Fibroblast of pulmonary artery (primary cell): ENCODE data around the gene GFM1.
"Not testable (repeated sequence)": the region's sequence is repeated elsewhere in the genome, so short reads cannot be mapped to it uniquely, and the experiment has no call there.

Source experiments
- DNase-seq: peaks from one replicate; pipeline ENCODE4 v3.0.0-alpha.2; 2010; ENCODE audit warnings: low read depth
- H3K4me3 ChIP-seq: replicated peaks from 2 replicates; pipeline ENCODE4 v1.5.1; 2011; ENCODE audit warnings: low read depth, mild to moderate bottlenecking, control low read depth, low read length, moderate library complexity
- TF ChIP-seq, protein P1 (sequence below): IDR thresholded peaks from 2 replicates; pipeline ENCODE4 v1.5.1; 2011; ENCODE audit warnings: mild to moderate bottlenecking, control low read depth, low read length, inconsistent platforms; ENCODE audit errors: missing control alignments

Gene GFM1

GRCh38 chr3:158672215-158673176 is 28.2 kb downstream of the GFM1 start, which contains the start of gene LXN:
Gene LXN, minus strand, starts transcription at chr3:158672648. Its CDS starts 170 bp downstream, at chr3:158672478.
- TF ChIP-seq, protein P1, sequence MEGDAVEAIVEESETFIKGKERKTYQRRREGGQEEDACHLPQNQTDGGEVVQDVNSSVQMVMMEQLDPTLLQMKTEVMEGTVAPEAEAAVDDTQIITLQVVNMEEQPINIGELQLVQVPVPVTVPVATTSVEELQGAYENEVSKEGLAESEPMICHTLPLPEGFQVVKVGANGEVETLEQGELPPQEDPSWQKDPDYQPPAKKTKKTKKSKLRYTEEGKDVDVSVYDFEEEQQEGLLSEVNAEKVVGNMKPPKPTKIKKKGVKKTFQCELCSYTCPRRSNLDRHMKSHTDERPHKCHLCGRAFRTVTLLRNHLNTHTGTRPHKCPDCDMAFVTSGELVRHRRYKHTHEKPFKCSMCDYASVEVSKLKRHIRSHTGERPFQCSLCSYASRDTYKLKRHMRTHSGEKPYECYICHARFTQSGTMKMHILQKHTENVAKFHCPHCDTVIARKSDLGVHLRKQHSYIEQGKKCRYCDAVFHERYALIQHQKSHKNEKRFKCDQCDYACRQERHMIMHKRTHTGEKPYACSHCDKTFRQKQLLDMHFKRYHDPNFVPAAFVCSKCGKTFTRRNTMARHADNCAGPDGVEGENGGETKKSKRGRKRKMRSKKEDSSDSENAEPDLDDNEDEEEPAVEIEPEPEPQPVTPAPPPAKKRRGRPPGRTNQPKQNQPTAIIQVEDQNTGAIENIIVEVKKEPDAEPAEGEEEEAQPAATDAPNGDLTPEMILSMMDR, result peak; percentile 85
- DNase-seq, result peak; percentile 81
- peak within 1 kb of the TSS; percentile 75 for H3K4me3 ChIP-seq

- no peak overlapping the region for H3K4me3 ChIP-seq
- TF ChIP-seq, protein P1, result no peak
Measured at GRCh38 chr3:158678687-158679086, 34.4 kb downstream of the GFM1 start.

DNA sequence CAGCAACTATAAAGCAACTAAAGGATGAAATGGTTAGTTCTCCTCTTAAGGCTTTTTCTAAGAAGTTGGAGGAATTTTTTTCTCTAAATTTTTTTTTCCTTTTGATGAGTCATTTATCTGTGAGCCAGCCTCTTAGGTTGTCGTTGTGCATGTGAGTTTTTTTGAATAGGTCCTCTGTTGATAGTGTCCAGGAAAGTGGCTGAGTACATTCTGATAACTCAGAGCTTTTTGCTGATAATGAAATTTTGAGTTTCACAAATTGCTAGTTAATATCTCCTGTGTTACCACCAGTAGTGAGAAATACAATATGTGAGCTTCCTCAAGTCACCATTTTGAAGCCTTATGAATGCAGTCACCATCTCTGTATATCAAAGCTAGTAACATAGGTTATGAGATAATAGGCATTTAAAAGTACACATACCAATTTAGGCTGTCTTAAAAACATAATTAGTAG is 35.2 kb downstream of the GFM1 start:
- H3K4me3 ChIP-seq, result no peak overlapping the region
- DNase-seq, result peak; percentile 31
- TF ChIP-seq, protein P1, result no peak

More at GRCh38 chr3:158678687-158679086, 34.4 kb downstream of the GFM1 start:
- no peak for DNase-seq

DNA sequence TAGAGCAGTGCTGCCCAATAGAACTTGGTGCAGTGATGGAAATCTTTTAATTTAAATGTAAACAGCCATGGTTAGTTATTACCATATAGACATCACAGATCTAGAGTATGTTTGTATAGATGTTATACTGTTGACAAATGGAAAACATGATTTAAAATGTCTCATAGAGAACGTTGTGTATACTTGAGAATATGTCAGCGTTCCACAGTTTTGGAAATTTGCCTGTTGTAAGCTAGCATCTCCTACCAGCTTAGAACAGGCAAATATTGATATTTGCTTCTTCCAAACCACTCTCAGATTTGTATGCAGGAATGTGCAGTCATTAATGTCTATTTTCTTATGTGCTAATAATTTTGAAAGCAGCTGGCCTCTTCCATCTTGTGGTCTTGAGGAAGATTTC is 36.5 kb downstream of the GFM1 start:
- no peak for DNase-seq
- TF ChIP-seq, protein P1, result no peak
- H3K4me3 ChIP-seq, result no peak overlapping the region

- TF ChIP-seq, protein P1, result no peak
- peak; percentile 65 for DNase-seq
- no peak overlapping the region for H3K4me3 ChIP-seq
Measured at GRCh38 chr3:158683230-158683962, 39.1 kb downstream of the GFM1 start.

DNA sequence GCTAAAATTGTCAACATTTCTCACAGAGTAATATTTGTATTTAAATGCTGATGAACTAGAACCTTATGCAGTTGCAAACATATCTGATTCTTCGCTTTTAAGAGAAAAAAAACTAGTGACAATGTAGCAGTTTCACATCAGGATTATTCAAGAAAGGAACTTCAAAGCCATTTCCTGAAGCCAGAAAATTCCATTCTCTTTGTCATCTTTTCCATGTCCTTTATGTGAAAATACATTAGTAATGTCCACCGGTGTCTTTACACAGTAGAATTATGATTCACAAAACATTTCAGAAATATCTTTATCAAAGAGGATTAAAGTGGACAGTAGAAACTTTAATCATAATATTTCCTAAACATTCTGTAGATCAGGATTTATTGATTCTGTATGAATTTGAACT is 40.8 kb downstream of the GFM1 start:
- peak; percentile 39 for DNase-seq
- TF ChIP-seq, protein P1, result no peak
- no peak overlapping the region for H3K4me3 ChIP-seq

DNA sequence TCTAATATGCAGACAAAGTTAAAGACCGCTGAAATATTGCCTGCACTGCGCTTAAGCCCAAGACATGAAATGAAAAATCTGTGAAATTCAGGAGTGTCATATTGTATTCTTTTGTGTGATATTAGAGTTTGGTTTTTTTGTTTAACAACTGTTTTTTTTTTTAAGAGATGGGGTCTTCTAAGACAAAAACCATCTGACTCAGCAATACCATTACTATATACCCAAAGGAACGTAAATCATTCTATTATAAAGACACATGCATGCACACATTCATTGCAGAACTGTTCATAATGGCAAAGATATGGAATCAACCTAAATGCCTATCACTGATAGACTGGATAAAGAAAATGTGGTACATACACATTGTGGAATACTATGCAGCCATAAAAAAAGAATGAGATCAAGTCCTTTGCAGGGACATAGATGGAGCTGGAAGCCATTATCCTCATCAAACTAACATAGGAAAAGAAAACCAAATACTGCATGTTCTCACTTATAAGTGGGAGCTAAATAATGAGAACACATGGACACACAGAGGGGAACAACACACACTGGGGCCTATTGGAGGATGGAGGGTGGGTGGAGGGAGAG is 49.6 kb downstream of the GFM1 start:
- not testable (repeated sequence) for DNase-seq, H3K4me3 ChIP-seq
